IMR-90 (cell line): ENCODE results near the gene FBXO33. TPM values are rescaled to one million over a fixed set of nuclear protein-coding genes. Genes with fewer than 3 reads are reported as not detected.

ENCODE experiments used
- ATAC-seq: fragments of 200-7000 bp; cut with Tn5 transposase; 2 replicates; pipeline ENCODE4 v1.9.1; 2020; ENCODE audit warnings: low read depth, mild to moderate bottlenecking, moderate library complexity
- BruUV-seq: library from RNA; stranded (reverse); fragments of 400-500 nt; replicated peaks from 2 replicates; lab custom pipeline; 2021; lab: Mats Ljungman, UMichigan
- CTCF ChIA-PET: fragments of 300-600 bp; formaldehyde crosslinking; extraction: SDS; loops from one replicate; lab custom pipeline; 2021; ENCODE audit warnings: antibody characterized with exemption; lab: Yijun Ruan, JAX
- POLR2A ChIA-PET: fragments of 300-600 bp; sonication (Branson Sonifier 250); formaldehyde crosslinking; loops from one replicate; lab custom pipeline; 2022; ENCODE audit warnings: antibody characterized with exemption; ENCODE audit not compliant: unreplicated experiment; lab: Charles Lee
- DNase-seq: peaks from one replicate; pipeline ENCODE4 v3.0.0; 2013
- H2AFZ ChIP-seq: replicated peaks from 2 replicates; pipeline ENCODE3; 2013; ENCODE audit warnings: low read length, mild to moderate bottlenecking; ENCODE audit not compliant: poor library complexity
- H2AK5ac ChIP-seq: 2 replicates; pipeline ENCODE4 v1.6.1; 2013; ENCODE audit warnings: low read depth, low read length, inconsistent platforms
- H2AK9ac ChIP-seq: replicated peaks from 2 replicates; pipeline ENCODE3; 2013; ENCODE audit warnings: mild to moderate bottlenecking, low read depth, low read length, moderate library complexity; ENCODE audit not compliant: poor library complexity
- H2BK120ac ChIP-seq: 2 replicates; pipeline ENCODE4 v1.6.1; 2013; ENCODE audit warnings: low read depth, low read length, inconsistent platforms
- H2BK15ac ChIP-seq: 3 replicates; pipeline ENCODE4 v1.6.1; 2013; ENCODE audit warnings: low read depth, low read length, inconsistent platforms
- H2BK20ac ChIP-seq: 2 replicates; pipeline ENCODE4 v1.6.1; 2013; ENCODE audit warnings: low read depth, mild to moderate bottlenecking, inconsistent platforms, low read length, moderate library complexity
- H2BK5ac ChIP-seq: 2 replicates; pipeline ENCODE4 v1.6.1; 2013; ENCODE audit warnings: mild to moderate bottlenecking, low read depth, low read length, inconsistent platforms; ENCODE audit not compliant: poor library complexity, severe bottlenecking
- H3K14ac ChIP-seq: replicated peaks from 2 replicates; pipeline ENCODE4 v1.6.1; 2013; ENCODE audit warnings: low read depth, low read length, inconsistent platforms
- H3K18ac ChIP-seq: 2 replicates; pipeline ENCODE4 v1.6.1; 2013; ENCODE audit warnings: low read depth, low read length, control low read depth
- H3K23ac ChIP-seq: 2 replicates; pipeline ENCODE4 v1.6.1; 2013; ENCODE audit warnings: low read depth, low read length, inconsistent platforms
- H3K27ac ChIP-seq: 2 replicates; pipeline ENCODE4 v1.5.1; 2013; ENCODE audit warnings: mild to moderate bottlenecking, control low read depth, low read length; ENCODE audit not compliant: insufficient read depth
- H3K27me3 ChIP-seq: 2 replicates; pipeline ENCODE4 v1.6.1; 2013; ENCODE audit warnings: low read length; ENCODE audit not compliant: control insufficient read depth, insufficient read depth
- H3K36me3 ChIP-seq: 2 replicates; pipeline ENCODE4 v1.6.1; 2013; ENCODE audit warnings: low read length, mixed read lengths; ENCODE audit not compliant: control insufficient read depth, insufficient read depth
- H3K4ac ChIP-seq: 2 replicates; pipeline ENCODE4 v1.6.1; 2013; ENCODE audit warnings: low read depth, low read length, inconsistent platforms
- H3K4me1 ChIP-seq: 2 replicates; pipeline ENCODE4 v1.6.1; 2013; ENCODE audit warnings: low read length, mixed read lengths; ENCODE audit not compliant: control insufficient read depth, insufficient read depth
- H3K4me2 ChIP-seq: 2 replicates; pipeline ENCODE4 v1.6.1; 2013; ENCODE audit warnings: low read depth, mild to moderate bottlenecking, control low read depth, low read length, moderate library complexity
- H3K4me3 ChIP-seq: 2 replicates; pipeline ENCODE4 v1.5.1; 2013; ENCODE audit warnings: low read depth, mild to moderate bottlenecking, control low read depth, low read length, moderate library complexity; ENCODE audit not compliant: insufficient read depth
- H3K56ac ChIP-seq: 2 replicates; pipeline ENCODE4 v1.6.1; 2013; ENCODE audit warnings: low read length, inconsistent platforms; ENCODE audit not compliant: insufficient read depth; ENCODE audit errors: extremely low read depth
- H3K79me1 ChIP-seq, 2 experiments: 2 replicates each; pipeline ENCODE4 v1.6.1; 2013; ENCODE audit warnings: low read length in 2 of 2, inconsistent platforms in 1 of 2, low read depth in 1 of 2
- H3K9ac ChIP-seq: 2 replicates; pipeline ENCODE4 v1.6.1; 2013; ENCODE audit warnings: low read depth, low read length, control low read depth
- H3K9me1 ChIP-seq: 2 replicates; pipeline ENCODE4 v1.6.1; 2013; ENCODE audit warnings: low read length, inconsistent platforms; ENCODE audit not compliant: insufficient read depth
- H3K9me3 ChIP-seq: 2 replicates; pipeline ENCODE4 v1.6.1; 2013; ENCODE audit warnings: low read length; ENCODE audit not compliant: control insufficient read depth, insufficient read depth
- H4K20me1 ChIP-seq: 2 replicates; pipeline ENCODE4 v1.6.1; 2013; ENCODE audit warnings: low read length, inconsistent platforms; ENCODE audit not compliant: insufficient read depth
- H4K5ac ChIP-seq: 2 replicates; pipeline ENCODE4 v1.6.1; 2013; ENCODE audit warnings: mild to moderate bottlenecking, low read depth, low read length, control low read depth
- H4K8ac ChIP-seq, 2 experiments: 2 replicates each; pipeline ENCODE4 v1.6.1; 2013; ENCODE audit warnings: low read depth in 2 of 2, low read length in 2 of 2, control low read depth in 1 of 2, inconsistent platforms in 1 of 2
- H4K91ac ChIP-seq: 2 replicates; pipeline ENCODE4 v1.6.1; 2013; ENCODE audit warnings: low read depth, low read length, inconsistent platforms; ENCODE audit not compliant: insufficient read depth
- BHLHE40 ChIP-seq: fragments of 150-350 bp; IDR thresholded peaks from 2 replicates; pipeline ENCODE4 v1.6.1; 2016; ENCODE audit warnings: mild to moderate bottlenecking, low read depth, low read length
- MXI1 ChIP-seq: IDR thresholded peaks from 2 replicates; pipeline ENCODE4 v1.6.1; 2012; ENCODE audit warnings: low read depth, mild to moderate bottlenecking, low read length, moderate library complexity, borderline replicate concordance
- RFX5 ChIP-seq: IDR thresholded peaks from 2 replicates; pipeline ENCODE4 v1.8.0; 2012; ENCODE audit warnings: low read depth, mild to moderate bottlenecking, low read length, moderate library complexity
- SMC3 ChIP-seq: fragments of 150-350 bp; IDR thresholded peaks from 2 replicates; pipeline ENCODE4 v1.6.1; 2016; ENCODE audit warnings: low read depth, mild to moderate bottlenecking, antibody characterized with exemption, low read length, moderate library complexity
- WGBS, 2 experiments: methylation state at CpG; one replicate each; pipeline versions ENCODE4 v1.1.5 to v1.1.7; 2013; ENCODE audit warnings: missing lambda C conversion rate in 2 of 2; ENCODE audit not compliant: insufficient read length in 1 of 2; ENCODE audit errors: extremely low coverage in 2 of 2; 5-methylcytosine and 5-hydroxymethylcytosine counted together
- dilution Hi-C: fragments of 300-500 bp; cut with HindIII; formaldehyde crosslinking; loops from one replicate; pipeline ENCODE4 v1.14.3; 2018; ENCODE audit warnings: low sequenced_read_pairs; ENCODE audit not compliant: unreplicated experiment
- in situ Hi-C: fragments of 300-500 bp; cut with MboI; formaldehyde crosslinking; loops from 3 replicates; pipeline ENCODE4 v1.14.3; 2019; ENCODE audit warnings: low sequenced_read_pairs, inconsistent platforms, mixed read lengths
- intact Hi-C: fragments of 100-400 bp; cut with micrococcal nuclease; formaldehyde crosslinking; loops from 2 replicates; pipeline ENCODE4 v1.10.0; 2022
- polyA plus RNA-seq, 3 experiments: library from polyadenylated mRNA; depleted of rRNA; stranded (reverse); fragments of >200 nt; gene quantifications; 2 replicates each; pipeline ENCODE4 v1.2.3, GENCODE V29; 2012; ENCODE audit warnings: low replicate concordance in 1 of 3
- total RNA-seq: library from RNA; depleted of rRNA; stranded (reverse); fragments of >200 nt; gene quantifications from 2 replicates; pipeline ENCODE4 v1.2.3, GENCODE V29; 2012

Gene FBXO33
- total and polyA plus RNA-seq, 2 of the 4 experiments (the other 2 are of a cell fraction), result 7.6 to 10.0 TPM

- H3K9ac ChIP-seq, result no peak overlapping the region
- H3K27me3 ChIP-seq, result no peaks in the 10 kb centered on the region
- no peak overlapping the region for H2BK20ac ChIP-seq
- H3K23ac ChIP-seq, result no peak overlapping the region
- no peak overlapping the region for H4K91ac ChIP-seq
- no peaks in the 10 kb centered on the region for H3K9me1 ChIP-seq
- no peak overlapping the region for H3K27ac ChIP-seq
- H2BK5ac ChIP-seq, result no peak overlapping the region
- no peak overlapping the region for H3K14ac ChIP-seq
- ChIA-PET CTCF (no interaction called here), POLR2A (no interaction called here)
- no peaks in the 10 kb centered on the region for H3K4me1 ChIP-seq
- no TSS peak for BruUV-seq
- H3K9me3 ChIP-seq, result no peaks in the 10 kb centered on the region
- TF ChIP-seq SMC3 (no peak), MXI1 (no peak), RFX5 (no peak), BHLHE40 (no peak)
- H2AK9ac ChIP-seq, result no peak overlapping the region
- H3K36me3 ChIP-seq, result no peaks in the 10 kb centered on the region
- no peaks in the 10 kb centered on the region for H4K20me1 ChIP-seq
- dilution Hi-C loops (no loop called here), in situ Hi-C loops (no loop called here), intact Hi-C loops (no loop called here)
- H2BK120ac ChIP-seq, result no peak overlapping the region
- H2BK15ac ChIP-seq, result no peak overlapping the region
- ATAC-seq, result no peak
- no peak overlapping the region for H4K8ac ChIP-seq
- no peak overlapping the region for H4K5ac ChIP-seq
- H3K4ac ChIP-seq, result no peak overlapping the region
- no peak overlapping the region for H2AK5ac ChIP-seq
- H3K4me3 ChIP-seq, result no peak overlapping the region
- no peak overlapping the region for H3K56ac ChIP-seq
- no peak overlapping the region for H3K4me2 ChIP-seq
- 80% methylated on average over 2 of the region's 5 CpGs; no CpG with 5 or more reads in 1 of the 2 experiments for WGBS, 2 experiments
- no peaks in the 10 kb centered on the region for H3K79me1 ChIP-seq
- no peak overlapping the region for H2AFZ ChIP-seq
- DNase-seq, result no peak
- H3K18ac ChIP-seq, result no peak overlapping the region
Measured at GRCh38 chr14:39440975-39441374, 8.7 kb upstream of the FBXO33 start.
